ENCODE results near the gene PITHD1.

Gene PITHD1

GRCh38 chr1:23803674-23804073, 25.5 kb downstream of the PITHD1 start:
- Histone ChIP-seq H3K4me2 (ENCODE audit: low read length) (no peak overlapping the region), H3K27ac (ENCODE audit: low read depth, low read length, poor library complexity, severe bottlenecking) (no peak overlapping the region), H3K9me2 (ENCODE audit: low read depth, low read length) (no peaks in the 10 kb centered on the region), H3K4me1 (ENCODE audit: insufficient read depth, low read length, severe bottlenecking) (peaks cover 21% of the 10 kb centered on the region), H3K9me3 (ENCODE audit: low read length) (no peaks in the 10 kb centered on the region), H3K9ac (ENCODE audit: low read length) (no peak overlapping the region), H3K79me2 (ENCODE audit: insufficient read depth, low read length) (no peaks in the 10 kb centered on the region), H3K27me3 (ENCODE audit: insufficient read depth, low read length) (no peaks in the 10 kb centered on the region), H3K36me3 (ENCODE audit: insufficient read depth, low read length) (peaks cover 4% of the 10 kb centered on the region; the same call in 1 of the 2 replicates), H3F3A (ENCODE audit: insufficient read depth, low read length) (no peaks in the 10 kb centered on the region), H4K20me1 (ENCODE audit: insufficient read depth, low read length) (no peaks in the 10 kb centered on the region), H2AFZ (ENCODE audit: low read length) (no peak overlapping the region), H3K4me3 (ENCODE audit: low read depth, low read length, poor library complexity, severe bottlenecking) (no peak overlapping the region)
- no peak for TF ChIP-seq CTCF (IDR thresholded peaks at IDR 0.05; ENCODE audit: low read length)
- TF ChIP-seq EZH2 (IDR thresholded peaks at IDR 0.05; ENCODE audit: borderline replicate concordance, low read length) = no peak

DNA sequence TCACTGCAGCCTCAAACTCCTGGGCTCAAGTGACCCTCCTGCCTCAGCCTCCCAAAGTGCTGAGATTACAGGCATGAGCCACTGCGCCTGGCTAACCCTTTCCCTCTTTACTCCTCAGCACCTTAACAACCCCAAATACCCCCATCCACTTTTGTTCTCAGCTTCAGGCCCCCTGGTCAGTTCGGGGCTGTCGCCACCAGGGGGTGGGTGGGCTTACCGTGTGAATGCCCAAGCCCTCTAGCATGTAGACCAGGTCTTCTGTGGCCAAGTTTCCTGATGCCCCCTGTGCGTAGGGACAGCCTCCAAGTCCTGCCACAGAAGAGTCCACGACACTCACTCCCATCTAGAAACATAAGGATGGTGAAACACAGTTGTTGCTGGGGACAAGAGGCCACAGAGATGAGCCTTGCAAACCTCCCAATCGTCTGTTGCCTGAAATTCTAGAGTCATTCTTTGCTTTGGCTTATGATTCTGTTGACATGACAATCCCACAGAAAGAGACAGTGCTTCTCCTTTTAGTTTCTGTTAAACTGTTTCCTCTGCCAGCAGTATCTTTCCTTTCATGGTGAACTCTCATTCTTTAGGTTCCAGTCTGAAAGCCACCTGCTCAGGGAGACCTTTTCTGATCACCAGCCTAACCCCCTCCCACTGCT, 26.1 kb downstream of the PITHD1 start:
- Histone ChIP-seq H3K9me3 (ENCODE audit: low read length) (no peaks in the 10 kb centered on the region), H4K20me1 (ENCODE audit: insufficient read depth, low read length) (no peaks in the 10 kb centered on the region), H3K79me2 (ENCODE audit: insufficient read depth, low read length) (no peaks in the 10 kb centered on the region), H3K4me3 (ENCODE audit: low read depth, low read length, poor library complexity, severe bottlenecking) (no peak overlapping the region), H3K9me2 (ENCODE audit: low read depth, low read length) (no peaks in the 10 kb centered on the region), H3K4me1 (ENCODE audit: insufficient read depth, low read length, severe bottlenecking) (peaks cover 15% of the 10 kb centered on the region), H3F3A (ENCODE audit: insufficient read depth, low read length) (no peaks in the 10 kb centered on the region), H3K4me2 (ENCODE audit: low read length) (no peak overlapping the region), H3K27me3 (ENCODE audit: insufficient read depth, low read length) (no peaks in the 10 kb centered on the region), H3K36me3 (ENCODE audit: insufficient read depth, low read length) (peaks cover 4% of the 10 kb centered on the region; the same call in 1 of the 2 replicates), H2AFZ (ENCODE audit: low read length) (no peak overlapping the region), H3K27ac (ENCODE audit: low read depth, low read length, poor library complexity, severe bottlenecking) (no peak overlapping the region), H3K9ac (ENCODE audit: low read length) (no peak overlapping the region)
- TF ChIP-seq EZH2 (IDR thresholded peaks at IDR 0.05; ENCODE audit: borderline replicate concordance, low read length) (no peak), CTCF (IDR thresholded peaks at IDR 0.05; ENCODE audit: low read length) (peak; percentile 40; the same call in 1 of the 2 replicates)

- no peaks in the 10 kb centered on the region for H3K9me2 ChIP-seq (ENCODE audit: low read depth, low read length)
- H3K27ac ChIP-seq (ENCODE audit: low read depth, low read length, poor library complexity, severe bottlenecking) = no peak overlapping the region
- H3K79me2 ChIP-seq (ENCODE audit: insufficient read depth, low read length) = no peaks in the 10 kb centered on the region
- H3K4me1 ChIP-seq (ENCODE audit: insufficient read depth, low read length, severe bottlenecking) = peaks cover 11% of the 10 kb centered on the region
- no peak overlapping the region for H2AFZ ChIP-seq (ENCODE audit: low read length)
- TF ChIP-seq CTCF (IDR thresholded peaks at IDR 0.05; ENCODE audit: low read length) = no peak
- TF ChIP-seq EZH2 (IDR thresholded peaks at IDR 0.05; ENCODE audit: borderline replicate concordance, low read length) = no peak
- H3K9ac ChIP-seq (ENCODE audit: low read length) = no peak overlapping the region
- H3F3A ChIP-seq (ENCODE audit: insufficient read depth, low read length) = no peaks in the 10 kb centered on the region
- no peak overlapping the region for H3K4me3 ChIP-seq (ENCODE audit: low read depth, low read length, poor library complexity, severe bottlenecking)
- no peaks in the 10 kb centered on the region for H3K27me3 ChIP-seq (ENCODE audit: insufficient read depth, low read length)
- no peaks in the 10 kb centered on the region for H4K20me1 ChIP-seq (ENCODE audit: insufficient read depth, low read length)
- no peaks in the 10 kb centered on the region for H3K9me3 ChIP-seq (ENCODE audit: low read length)
- H3K36me3 ChIP-seq (ENCODE audit: insufficient read depth, low read length) = peaks cover 4% of the 10 kb centered on the region; the same call in 1 of the 2 replicates
- H3K4me2 ChIP-seq (ENCODE audit: low read length) = no peak overlapping the region
Observed at GRCh38 chr1:23805025-23805424, 26.8 kb downstream of the PITHD1 start.
